Lung (tissue), 12 donors: ENCODE measurements around the gene TMEM44. TPM values are rescaled to one million over a fixed set of nuclear protein-coding genes. Genes with fewer than 3 reads are reported as not detected.
A peak's percentile ranks its signal among the peaks of the same experiment; 100 is the strongest.

Experiments used
- ATAC-seq: fragments of 200-7000 bp; cut with Tn5 transposase; one replicate; pipeline ENCODE4 v1.9.1; 2020; ENCODE audit warnings: moderate number of reproducible peaks; ENCODE audit not compliant: insufficient read depth, low FRiP score
- DNase-seq, 3 donors: peaks; one replicate each; pipeline ENCODE4 v3.0.0-alpha.2; 2013 to 2017
- H3K27ac ChIP-seq, 2 donors: one replicate each; pipeline ENCODE4 v1.5.1; 2013; ENCODE audit warnings: mild to moderate bottlenecking in 2 of 2, moderate library complexity in 2 of 2, control low read depth in 1 of 2, inconsistent platforms in 1 of 2, low read depth in 1 of 2, low read length in 1 of 2
- H3K27me3 ChIP-seq, 3 donors: one replicate each; pipeline ENCODE4 v1.5.1; 2013; ENCODE audit warnings: low read length in 2 of 3; ENCODE audit not compliant: control insufficient read depth in 3 of 3, insufficient read depth in 3 of 3
- H3K36me3 ChIP-seq, 4 donors: one replicate each; pipeline ENCODE4 v1.5.1; 2013; ENCODE audit warnings: low read length in 4 of 4, mild to moderate bottlenecking in 1 of 4, moderate library complexity in 1 of 4; ENCODE audit not compliant: control insufficient read depth in 4 of 4, insufficient read depth in 4 of 4
- H3K4me1 ChIP-seq, 5 donors: one replicate each; pipeline ENCODE4 v1.5.1; 2013; ENCODE audit warnings: low read length in 5 of 5, mild to moderate bottlenecking in 2 of 5, moderate library complexity in 1 of 5; ENCODE audit not compliant: control insufficient read depth in 5 of 5, insufficient read depth in 5 of 5
- H3K4me3 ChIP-seq: one replicate; pipeline ENCODE4 v1.5.1; 2013; ENCODE audit warnings: mild to moderate bottlenecking, control low read depth, moderate library complexity
- H3K9ac ChIP-seq, 2 donors: one replicate each; pipeline ENCODE4 v1.5.1; 2013; ENCODE audit warnings: low read length in 2 of 2, control low read depth in 1 of 2; ENCODE audit not compliant: insufficient read depth in 1 of 2
- H3K9me3 ChIP-seq, 4 donors: one replicate each; pipeline ENCODE4 v1.5.1; 2013; ENCODE audit warnings: low read length in 3 of 4, mild to moderate bottlenecking in 1 of 4, moderate library complexity in 1 of 4; ENCODE audit not compliant: control insufficient read depth in 4 of 4, insufficient read depth in 3 of 4
- whole genome bisulfite sequencing, 2 donors: extraction: QIAGEN DNeasy Blood & Tissue Kit; methylation state at CpG; one replicate each; pipeline ENCODE4 v1.1.7; 2013; 5-methylcytosine and 5-hydroxymethylcytosine counted together
- polyA plus RNA-seq, 2 donors: library from polyadenylated mRNA; stranded (reverse); fragments of 200-250 nt; gene quantifications; one replicate each; pipeline ENCODE4 v1.2.1, GENCODE V29; 2013
- total RNA-seq, 2 donors: library from RNA; depleted of rRNA in 1 of 2; stranded (reverse); fragments of >200 nt in 1 of 2; gene quantifications; one replicate each; pipeline ENCODE4 v1.2.1, GENCODE V29; 2014 to 2021
- TF ChIP-seq, protein P1 (sequence below): IDR thresholded peaks from 2 replicates; pipeline ENCODE4 v1.5.1; 2012; ENCODE audit warnings: mild to moderate bottlenecking; ENCODE audit errors: control extremely low read depth, extremely low read depth
- donor health status: control.
- donor health status: control.
- donor health status: Bipolar disorder and iron deficiency.
- donor health status: healthy.
- donor health status: DM: yes; HTN: yes; CAD: no.

The TMEM44 gene
- total and polyA plus RNA-seq, 4 donors = 10.4 to 23.5 (median 17.1) TPM

DNA sequence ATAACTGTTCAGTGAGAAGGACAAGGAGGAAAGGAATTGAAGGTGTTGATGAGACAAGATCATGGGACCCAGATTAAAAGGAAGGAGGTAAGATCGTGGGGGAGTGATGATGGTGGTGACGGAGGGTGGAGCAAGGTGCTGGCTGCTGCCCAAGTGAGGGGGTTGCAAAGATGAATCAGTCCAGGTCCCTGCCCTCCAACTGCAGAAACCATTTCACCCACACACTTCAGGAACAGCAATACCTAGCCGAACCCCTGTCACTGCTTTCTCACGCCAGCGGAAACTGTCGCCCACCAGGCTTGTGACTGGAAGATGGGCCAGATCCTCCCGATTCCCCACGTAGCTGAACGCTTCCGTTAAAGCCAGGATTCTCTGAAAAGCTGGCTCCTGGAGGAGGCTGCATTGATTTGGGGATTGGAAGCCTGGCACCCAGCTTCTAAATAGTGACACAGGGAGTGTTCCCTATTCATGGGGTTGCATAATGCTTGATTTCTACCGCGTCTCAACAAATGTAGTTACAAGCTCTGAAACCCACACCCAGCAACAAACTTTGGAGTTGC lies 41.9 kb upstream of the TMEM44 start:
- Histone ChIP-seq H3K36me3 (no peaks in the 10 kb centered on the region), H3K4me3 (no peak overlapping the region), H3K27ac (no peak overlapping the region), H3K4me1 (peaks cover 3 to 14% (median 7%) of the 10 kb centered on the region in 5 donors), H3K9me3 (no peaks in the 10 kb centered on the region), H3K27me3 (peaks cover 0 to 4% (median 0%) of the 10 kb centered on the region in 3 donors), H3K9ac (no peak overlapping the region)
- 57 to 68% methylated on average over 12 of the region's 12 CpGs for WGBS, 2 donors
- TF ChIP-seq, protein P1, sequence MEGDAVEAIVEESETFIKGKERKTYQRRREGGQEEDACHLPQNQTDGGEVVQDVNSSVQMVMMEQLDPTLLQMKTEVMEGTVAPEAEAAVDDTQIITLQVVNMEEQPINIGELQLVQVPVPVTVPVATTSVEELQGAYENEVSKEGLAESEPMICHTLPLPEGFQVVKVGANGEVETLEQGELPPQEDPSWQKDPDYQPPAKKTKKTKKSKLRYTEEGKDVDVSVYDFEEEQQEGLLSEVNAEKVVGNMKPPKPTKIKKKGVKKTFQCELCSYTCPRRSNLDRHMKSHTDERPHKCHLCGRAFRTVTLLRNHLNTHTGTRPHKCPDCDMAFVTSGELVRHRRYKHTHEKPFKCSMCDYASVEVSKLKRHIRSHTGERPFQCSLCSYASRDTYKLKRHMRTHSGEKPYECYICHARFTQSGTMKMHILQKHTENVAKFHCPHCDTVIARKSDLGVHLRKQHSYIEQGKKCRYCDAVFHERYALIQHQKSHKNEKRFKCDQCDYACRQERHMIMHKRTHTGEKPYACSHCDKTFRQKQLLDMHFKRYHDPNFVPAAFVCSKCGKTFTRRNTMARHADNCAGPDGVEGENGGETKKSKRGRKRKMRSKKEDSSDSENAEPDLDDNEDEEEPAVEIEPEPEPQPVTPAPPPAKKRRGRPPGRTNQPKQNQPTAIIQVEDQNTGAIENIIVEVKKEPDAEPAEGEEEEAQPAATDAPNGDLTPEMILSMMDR = no peak
- no peak for ATAC-seq
- no peak for DNase-seq

DNA sequence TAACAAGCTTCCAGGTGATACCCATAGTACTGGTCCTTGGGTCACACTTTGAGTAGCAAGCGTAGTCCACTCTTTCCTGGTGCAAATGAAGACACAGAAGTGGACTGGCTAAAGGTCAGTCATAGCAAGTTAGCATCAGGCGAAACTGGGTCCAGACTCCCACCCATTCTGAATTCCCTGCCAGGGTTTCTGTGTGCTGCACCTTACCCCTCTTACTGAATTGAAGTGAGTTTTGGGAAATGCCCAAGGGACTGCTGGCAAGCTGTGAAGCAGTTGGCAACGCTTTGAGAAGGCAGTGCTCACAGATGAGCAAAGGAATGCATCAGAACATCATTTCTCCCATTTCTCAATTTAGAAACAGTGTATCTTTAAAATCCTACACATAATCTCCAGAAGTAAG lies 40.5 kb upstream of the TMEM44 start:
- Histone ChIP-seq H3K9me3 (no peaks in the 10 kb centered on the region), H3K36me3 (peaks cover 0 to 5% (median under 1%) of the 10 kb centered on the region in 4 donors), H3K4me1 (peaks cover 3 to 14% (median 7%) of the 10 kb centered on the region in 5 donors), H3K9ac (no peak overlapping the region), H3K27me3 (peaks cover 0 to 4% (median 0%) of the 10 kb centered on the region in 3 donors), H3K4me3 (no peak overlapping the region), H3K27ac (no peak overlapping the region)
- WGBS, 2 donors = 82 to 91% methylated on average over 3 of the region's 3 CpGs
- TF ChIP-seq, protein P1 = no peak
- no peak for ATAC-seq
- no peak for DNase-seq

DNA sequence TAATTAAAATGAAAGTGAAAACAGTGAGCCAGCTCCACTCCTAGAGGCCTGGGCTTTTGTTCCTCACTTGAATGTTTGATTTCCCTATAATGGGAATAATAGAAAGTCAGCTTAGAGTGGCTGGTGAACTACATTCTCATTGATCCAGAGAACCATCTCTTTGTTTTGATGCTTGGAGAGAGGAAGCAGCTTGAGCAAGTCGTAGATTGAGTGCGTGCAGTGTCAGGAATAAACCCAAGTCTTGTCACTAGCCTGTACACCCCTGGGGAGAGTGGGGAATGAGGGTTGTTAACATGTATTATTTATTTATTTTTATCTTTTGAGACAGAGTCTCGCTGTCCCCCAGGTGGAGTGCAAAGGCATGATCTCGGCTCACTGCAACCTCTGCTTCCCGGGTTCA lies 39.7 kb upstream of the TMEM44 start:
- Histone ChIP-seq H3K4me1 (peaks cover 3 to 14% (median 7%) of the 10 kb centered on the region in 5 donors), H3K27me3 (peaks cover 0 to 4% (median 0%) of the 10 kb centered on the region in 3 donors), H3K9ac (peak overlapping the region in 1 of 2 donors; percentile 98), H3K4me3 (no peak overlapping the region), H3K27ac (peak overlapping the region; percentile 50 to 87), H3K9me3 (no peaks in the 10 kb centered on the region), H3K36me3 (peaks cover 0 to 7% (median 2%) of the 10 kb centered on the region in 4 donors)
- DNase-seq = peak in 1 of 3 donors; percentile 42
- 34 to 46% methylated on average over 5 of the region's 5 CpGs for WGBS, 2 donors
- no peak for ATAC-seq
- TF ChIP-seq, protein P1 = no peak
